Measurements from ENCODE around the gene KRT75.
"Not testable (repeated sequence)": the region's sequence is repeated elsewhere in the genome, so short reads cannot be mapped to it uniquely, and the experiment has no call there.

KRT75 gene

DNA sequence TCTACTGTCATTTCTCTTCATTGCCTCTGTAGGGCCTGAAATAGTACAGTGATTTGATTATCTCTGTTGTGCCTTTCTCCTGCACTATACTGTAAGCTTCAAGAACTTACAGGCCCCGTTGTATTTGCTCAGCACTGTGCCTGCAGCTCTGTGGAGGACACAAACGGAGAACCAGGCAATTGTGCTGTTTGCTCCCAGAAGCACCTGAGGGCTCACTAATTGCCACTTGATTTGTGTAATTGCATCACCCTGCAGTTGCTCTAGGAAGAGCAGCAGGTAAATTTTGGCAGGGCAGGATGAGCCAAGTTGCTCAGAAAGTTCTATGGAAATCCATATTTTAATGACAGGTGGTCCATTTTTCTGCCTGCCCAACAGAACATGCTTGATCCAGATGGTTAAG is 16.4 kb downstream of the KRT75 start:
- DNase-seq = no peak

DNA sequence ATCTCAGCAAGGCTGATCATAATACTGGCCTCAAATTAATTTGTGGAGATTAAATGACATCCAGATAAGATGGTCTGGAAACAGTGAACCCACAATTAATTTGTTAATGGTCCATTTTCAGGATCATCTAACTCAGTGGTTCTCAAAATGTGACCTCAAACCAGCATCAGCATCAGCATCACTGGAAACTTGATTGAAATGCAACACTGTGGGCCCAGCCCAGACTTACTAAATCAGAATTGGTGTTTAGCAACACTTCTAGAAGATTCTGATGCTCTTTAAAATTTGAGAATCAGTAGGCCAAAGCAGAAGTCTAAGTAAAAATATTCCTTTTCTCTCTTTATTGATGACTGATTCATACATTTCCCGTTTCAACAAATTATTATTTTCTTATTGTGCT is 17.4 kb downstream of the KRT75 start:
- DNase-seq = no peak

DNA sequence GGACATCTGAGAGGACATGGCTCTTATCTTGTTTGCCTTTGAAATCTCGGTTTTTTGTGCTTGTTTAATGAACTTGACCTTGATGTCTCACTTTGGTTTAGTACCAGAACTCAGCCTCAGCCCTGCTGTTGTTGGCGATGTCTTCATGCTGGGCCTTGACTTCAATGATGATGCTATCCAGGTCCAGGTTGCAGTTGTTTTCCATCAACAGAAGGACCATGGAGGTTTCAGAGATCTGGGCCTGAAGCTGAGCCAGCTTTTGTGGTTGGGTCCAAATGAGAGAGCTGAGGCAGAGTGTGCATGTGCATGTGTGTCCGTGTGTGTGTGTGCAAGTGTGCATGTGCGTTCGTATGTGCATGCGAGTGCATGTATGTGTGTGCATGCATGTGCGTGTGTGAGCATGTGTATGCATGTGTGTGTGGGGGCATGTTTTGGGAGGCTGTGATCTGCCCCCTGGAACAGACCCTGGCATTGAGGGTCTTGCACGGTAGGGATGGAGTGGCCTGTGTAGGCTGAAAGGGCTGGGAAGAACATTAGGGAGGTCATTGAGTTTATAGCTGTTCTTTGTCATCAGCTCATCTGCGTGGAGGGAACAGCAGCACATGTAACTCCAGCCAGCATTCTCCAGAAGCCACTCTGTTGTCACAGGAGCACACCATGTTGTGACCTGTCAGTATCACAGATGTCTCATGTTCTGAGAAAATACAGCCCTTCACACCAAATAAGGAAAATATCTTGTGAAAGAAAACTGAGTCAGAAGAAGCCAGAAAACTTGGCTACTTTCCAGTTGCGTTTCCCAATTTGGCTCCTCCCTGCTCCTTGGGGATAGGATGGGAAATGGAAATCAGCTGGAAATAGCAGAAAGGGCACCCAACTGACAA is 18.1 kb downstream of the KRT75 start:
- DNase-seq = no peak

DNA sequence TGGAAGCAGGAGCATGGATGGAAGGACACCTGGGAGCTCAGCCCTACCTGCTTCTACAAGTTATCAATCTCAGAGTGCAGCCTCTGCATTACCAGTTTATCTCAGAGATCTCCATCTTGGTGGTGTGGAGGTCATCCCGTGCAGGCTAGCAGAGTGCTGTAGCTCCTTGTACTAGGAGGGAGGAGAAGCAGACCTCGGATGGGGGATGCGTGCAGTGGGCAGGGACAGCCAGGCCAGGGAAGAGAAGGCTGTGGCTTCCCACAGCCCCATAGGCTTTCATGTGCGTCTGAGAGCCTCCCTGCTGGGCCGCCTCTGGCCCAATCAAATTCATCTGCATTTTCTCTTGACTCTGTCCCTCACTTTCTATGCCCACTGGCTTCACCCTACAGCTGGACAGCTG is 19.2 kb downstream of the KRT75 start:
- no peak for DNase-seq

DNA sequence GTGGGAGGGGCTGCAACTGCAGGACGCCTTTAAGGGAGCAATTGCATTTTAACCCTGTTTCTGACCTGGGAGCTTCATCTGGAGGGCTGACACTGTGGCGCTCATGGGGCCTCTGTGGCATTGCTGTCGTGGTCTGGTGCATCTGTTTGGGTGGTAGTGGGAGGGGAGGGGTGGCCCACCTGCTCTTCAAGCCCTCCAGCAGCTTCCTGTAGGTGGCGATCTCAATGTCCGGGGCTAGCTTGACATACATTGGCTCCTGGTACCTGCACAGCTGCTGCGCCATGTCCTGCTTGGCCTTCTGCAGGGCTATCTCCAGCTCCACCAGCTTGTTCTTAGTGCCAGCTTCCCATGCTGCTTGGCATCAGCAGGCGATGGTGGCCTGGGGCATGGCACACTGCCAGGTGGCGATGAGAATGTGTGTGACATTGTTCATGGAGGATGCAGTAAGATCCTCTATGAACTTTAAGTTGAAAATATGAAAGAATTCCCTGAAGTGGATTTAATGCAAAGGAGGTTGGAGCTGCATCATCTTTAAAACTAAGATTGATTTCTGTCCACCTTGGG is 20.3 kb downstream of the KRT75 start:
- no peak for DNase-seq

DNA sequence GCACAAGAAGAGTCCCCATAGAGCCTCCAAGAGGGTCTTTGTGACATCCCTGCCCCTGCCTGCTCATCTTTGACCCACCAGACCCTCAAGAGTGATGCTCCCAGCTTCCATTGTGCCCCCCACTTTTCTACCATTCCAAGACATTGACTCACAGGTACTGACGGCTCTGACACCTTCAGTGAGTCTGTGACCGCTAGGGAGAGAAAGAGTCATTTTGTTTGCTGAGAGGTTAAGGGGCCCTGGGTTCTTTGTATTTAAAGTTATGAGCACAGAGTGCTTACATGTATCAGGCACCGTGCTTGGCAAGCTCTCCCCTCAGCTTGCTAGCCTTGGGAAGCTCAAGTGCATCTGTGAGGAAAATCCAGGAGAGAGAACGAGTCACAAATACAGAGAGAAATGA is 21.0 kb downstream of the KRT75 start:
- DNase-seq = no peak

DNA sequence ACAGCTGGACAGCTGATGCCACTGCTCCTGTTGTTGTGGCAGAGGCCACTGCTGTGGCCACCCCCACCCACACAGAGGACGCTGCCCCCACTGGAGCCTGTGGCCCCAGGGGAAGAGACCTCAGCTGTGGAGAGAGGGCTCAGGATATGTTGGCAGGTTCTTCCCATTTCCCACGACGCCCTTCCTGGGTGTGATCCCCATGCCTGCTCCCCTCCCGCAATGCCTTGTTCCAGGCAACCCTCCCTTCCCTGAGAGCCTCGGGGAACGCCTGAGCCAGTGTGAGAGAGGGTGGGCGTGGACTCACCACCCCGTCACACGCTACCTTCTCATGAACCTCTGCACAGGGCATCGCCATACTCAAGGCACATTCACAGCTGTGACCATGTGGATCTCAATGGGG is 22.4 kb downstream of the KRT75 start:
- DNase-seq = no peak

DNA sequence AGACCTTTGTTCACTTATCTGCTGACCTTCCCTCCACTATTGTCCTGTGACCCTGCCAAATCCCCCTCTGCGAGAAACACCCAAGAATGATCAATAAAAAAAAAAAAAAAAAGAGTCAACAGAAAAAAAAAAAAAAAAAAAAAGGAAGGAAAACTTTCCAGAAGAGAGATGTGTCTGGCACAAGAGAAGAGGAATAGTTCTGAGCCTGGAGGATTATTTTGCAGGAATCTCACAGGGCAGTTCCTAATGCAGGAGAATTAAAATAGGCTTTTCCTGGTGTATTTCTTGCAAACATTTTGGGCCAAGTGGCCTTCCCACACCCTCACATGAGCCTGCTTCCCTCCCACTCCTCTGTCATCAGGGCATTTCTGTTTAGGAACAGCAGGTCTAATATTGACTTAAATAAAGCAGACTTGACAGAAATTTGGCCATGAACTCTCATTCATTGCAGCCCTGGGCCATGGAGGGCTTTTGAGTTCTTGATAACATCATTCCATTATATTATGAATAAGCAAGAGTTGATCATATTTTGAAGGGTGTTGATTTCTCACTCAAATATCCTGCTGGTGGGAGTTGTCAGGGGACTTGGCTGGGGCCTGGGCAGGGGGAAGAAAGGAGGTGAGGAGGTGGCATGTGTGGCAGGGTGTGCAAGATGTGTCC is 23.5 kb downstream of the KRT75 start:
- not testable (repeated sequence) for DNase-seq

DNA sequence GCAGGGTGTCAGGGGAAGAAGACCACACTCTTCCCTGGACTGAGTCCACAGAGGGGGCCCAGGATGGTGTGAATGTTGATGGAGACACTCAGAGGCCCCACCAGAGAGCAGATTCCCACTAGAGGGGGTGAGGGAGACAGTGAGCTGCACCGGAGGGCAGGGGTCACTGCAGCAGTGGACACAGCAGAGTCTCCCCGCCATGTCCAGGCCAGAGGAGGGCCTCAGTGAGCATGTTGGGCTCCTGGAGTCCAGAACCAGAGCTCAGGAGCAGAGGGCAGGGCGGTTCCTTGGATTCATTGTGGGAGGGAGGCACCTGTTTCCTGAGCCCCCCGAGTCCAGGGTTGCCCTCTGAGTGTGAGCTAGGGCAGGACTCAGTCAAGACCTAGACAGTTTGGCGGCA is 26.3 kb downstream of the KRT75 start:
- DNase-seq = no peak

DNA sequence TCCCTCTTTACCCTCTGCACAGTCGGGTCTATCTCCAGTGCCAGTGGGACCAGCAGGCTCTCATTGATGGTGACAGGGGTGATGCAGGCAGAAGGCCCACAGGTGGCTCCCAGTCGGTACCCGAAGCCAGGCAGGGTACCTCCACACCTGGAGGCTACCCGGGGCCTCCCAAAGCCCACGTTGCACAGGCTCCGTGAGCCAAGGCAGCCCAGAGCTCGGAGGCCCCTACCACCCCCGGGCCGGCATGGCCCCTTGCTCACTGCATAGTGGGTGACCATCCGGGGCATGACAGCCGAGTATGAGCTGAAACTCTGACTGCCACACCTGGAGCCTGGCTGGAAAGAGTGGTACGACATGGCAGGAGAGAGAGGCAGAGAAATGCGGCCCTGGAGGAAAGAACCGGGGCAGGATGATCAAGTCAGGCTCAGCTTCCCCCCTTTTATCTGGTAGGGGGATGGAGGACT is 28.2 kb downstream of the KRT75 start, which contains the start of gene KRT82:
KRT82 (minus strand) TSS at position 414 of the 464 bp plus-strand sequence; CDS start at position 356, 58 bp downstream.
- no peak for DNase-seq

DNA sequence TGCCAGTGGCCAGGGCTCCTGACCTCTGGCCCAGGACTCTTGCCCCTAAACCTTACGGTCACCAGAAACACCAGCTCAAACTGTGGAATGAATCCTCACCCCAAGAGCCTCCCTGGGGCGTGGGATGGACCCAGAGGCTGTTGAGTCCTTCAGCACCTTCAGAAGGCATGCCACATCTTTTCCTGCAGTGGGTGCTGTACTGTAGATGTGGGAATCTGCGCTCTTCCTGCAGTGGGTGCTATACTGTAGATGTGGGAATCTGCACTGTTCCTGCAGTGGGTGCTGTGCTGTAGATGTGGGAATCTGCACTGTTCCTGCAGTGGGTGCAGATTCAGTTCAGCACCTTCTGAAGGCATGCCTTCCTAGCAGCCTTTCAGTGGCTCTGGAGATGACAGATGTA is 29.2 kb downstream of the KRT75 start:
- DNase-seq = no peak

DNA sequence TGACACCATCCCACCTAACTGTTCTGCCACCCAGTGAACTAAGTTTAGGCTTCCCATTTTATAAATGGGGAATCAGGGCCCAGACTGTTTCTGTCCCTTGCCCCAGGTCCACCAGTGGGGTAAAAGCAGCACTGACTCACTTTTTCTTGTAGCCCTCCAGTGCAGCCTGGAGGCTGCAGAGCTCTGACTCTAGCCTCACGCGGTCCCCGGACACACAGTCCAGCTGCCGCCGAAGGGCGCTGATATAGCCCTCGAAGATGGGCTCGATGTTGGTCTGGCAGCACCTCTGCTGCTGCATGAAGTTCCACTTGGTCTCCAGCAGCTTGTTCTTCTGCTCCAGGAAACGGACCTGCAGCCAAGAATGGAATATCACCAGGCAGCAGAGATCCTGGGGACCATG is 30.6 kb downstream of the KRT75 start:
- DNase-seq = no peak

DNA sequence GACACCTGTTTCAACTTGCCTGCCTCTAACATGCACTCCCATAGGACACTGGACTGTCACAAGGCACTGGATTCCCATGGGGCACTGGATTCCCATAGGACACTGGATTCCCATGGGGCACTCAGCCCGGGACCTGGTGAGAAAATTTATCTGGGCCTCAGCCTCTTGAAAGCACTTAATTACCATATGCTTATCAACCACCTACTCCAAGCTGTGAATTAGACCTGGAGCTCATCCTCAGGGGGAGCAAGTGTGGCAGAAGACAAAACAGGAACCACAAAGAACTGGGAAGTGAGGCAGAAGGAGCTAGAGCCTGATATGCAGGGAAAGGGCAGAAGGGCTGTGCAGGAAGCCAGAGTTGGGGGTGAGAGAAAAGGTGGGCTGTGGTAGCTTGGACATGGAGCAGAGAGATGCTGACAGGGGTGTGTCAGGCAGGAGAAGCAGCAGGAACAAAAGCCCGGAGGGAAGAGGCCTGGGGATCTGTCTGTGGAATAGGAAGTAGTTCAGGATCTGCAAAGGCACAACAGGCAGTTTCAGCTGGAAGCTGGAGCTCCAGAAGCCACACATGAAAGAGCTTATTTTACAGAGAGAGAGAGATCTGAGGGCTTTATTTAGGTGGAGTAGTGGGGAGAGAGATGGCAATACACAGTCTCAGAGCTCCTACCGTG is 31.2 kb downstream of the KRT75 start:
- DNase-seq = no peak

DNA sequence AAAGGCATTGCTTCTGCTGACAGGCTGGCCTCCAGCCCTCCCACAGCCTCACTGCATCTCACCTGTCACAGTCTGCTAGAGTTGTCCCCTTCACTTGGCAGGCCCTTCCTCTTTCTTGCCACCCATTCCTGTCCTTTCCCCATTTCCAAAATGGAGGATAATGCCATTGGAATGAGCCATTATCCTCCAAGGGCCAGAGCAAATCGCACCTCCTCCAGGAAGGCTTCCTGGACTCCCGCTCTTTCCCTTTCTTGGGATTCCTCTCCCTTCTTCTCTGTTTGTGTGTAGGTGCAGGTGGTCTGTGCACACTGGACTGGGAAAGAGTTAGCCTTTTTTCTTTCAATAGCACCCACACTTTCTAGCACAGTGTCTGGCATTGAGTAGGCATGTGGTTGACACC is 31.8 kb downstream of the KRT75 start:
- no peak for DNase-seq

DNA sequence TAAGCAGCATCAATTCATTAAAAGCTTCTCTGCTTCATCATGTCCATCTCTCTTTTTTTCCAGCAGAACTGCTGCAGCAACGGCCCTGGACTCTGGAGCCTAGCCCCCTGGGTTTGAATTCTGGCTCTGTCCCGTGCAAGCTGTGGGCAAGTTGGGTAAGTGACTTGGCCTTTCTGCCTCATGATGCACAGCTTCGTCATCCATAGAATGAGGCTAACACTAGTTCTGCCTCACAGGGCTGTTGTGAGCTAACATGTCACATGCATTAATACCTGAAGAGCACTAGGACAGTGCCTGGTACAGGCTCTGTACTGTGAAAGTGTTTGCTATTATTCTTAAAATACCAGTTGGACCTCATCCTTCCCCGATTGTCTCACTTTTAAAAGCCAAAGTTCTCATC is 32.2 kb downstream of the KRT75 start:
- DNase-seq = no peak

DNA sequence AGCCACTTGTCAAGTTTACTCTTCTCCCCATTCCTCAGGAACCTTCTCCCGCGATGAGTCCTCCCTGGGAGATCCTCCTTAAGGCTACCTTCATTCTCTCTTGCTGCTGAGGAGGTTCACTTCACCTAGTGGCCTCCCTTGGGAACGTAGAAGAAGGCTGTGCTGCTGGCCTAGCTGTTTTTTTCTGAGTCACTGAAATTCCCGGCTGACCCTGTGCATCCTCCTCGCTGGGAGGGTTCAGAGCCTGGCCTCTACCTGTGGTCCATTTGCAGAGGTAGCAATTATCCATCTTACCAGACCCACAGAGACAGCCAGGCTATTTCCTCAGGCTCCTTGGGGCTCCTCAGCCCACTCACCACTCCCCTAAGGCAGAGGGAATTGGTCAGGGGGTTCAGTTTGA is 32.6 kb downstream of the KRT75 start:
- no peak for DNase-seq

DNA sequence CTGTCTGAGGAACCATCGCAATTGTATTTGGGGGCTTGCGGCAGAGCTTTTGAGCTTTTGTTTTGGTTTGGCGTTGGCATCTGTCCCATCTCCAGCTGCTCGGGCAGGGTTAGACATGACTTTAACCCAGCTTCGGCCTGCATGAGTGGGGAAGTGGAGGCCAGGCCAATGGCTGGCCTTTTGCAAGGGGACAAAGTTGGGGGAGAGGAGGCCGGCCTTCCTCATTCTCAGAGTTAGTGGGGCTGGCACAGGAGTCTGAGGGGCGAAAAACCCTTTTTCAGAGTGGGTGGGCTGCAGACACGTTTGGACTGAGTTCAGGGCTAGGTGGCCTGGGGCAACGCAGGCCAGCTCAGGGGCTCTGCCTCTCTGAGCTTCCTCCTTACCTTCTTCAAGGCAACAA is 33.3 kb downstream of the KRT75 start:
- no peak for DNase-seq

DNA sequence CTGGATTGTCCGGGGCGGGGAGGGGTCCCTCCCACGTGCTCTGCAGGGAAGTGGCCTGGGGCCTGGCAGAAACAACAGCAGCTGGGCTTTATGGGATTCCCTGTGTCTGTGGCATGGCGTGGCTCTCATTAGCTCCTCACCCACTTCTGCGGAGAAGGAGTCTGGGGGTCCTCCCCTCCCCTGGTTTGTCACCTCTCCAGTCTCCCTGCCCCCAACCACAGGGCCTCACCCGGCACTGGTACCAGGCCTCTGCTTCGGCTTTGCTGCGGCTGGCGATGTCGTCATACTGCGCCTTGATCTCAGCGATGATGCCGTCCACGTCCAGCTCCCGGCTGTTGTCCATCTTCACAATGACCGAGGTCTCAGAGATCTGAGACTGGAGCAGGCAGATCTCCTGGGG is 34.4 kb downstream of the KRT75 start:
- DNase-seq = no peak

DNA sequence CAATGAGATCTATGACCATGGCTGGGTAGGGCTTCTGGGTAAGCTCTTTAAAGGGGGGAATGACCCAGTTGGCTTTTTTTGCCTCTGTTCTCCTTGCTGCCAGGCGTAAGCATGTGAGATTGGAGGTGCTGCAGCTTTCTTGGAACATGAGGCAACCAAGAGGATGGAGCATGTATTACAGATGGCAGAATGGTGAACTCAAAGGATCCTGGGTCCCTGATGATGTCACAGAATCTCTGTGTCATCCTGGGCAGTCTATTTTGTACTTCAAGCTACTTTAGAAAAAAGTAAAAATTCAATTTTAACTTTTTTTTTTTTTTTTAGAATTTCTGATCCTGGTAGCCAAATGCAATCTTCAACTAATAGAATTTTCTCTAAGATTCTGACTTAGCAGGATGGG is 36.0 kb downstream of the KRT75 start:
- no peak for DNase-seq

DNA sequence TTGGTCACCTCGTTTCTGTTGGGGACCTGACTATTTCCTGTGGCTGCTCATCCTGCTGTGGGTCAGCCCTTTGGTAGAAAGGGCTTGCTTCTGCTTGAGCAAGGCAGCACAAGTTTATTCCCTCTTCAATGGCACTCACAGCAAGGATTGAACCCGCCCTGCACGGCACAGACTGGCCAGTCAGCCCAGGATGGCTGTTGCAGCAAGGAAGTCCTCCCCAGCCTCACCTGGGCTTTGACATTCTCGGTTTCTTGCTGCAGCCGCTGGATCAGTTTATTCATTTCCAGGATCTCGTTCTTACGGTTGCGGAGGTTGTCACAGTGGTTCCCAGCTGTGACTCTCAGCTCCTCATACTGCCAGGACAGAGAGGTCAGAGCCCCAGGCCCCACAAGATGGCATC is 37.5 kb downstream of the KRT75 start:
- no peak for DNase-seq

DNA sequence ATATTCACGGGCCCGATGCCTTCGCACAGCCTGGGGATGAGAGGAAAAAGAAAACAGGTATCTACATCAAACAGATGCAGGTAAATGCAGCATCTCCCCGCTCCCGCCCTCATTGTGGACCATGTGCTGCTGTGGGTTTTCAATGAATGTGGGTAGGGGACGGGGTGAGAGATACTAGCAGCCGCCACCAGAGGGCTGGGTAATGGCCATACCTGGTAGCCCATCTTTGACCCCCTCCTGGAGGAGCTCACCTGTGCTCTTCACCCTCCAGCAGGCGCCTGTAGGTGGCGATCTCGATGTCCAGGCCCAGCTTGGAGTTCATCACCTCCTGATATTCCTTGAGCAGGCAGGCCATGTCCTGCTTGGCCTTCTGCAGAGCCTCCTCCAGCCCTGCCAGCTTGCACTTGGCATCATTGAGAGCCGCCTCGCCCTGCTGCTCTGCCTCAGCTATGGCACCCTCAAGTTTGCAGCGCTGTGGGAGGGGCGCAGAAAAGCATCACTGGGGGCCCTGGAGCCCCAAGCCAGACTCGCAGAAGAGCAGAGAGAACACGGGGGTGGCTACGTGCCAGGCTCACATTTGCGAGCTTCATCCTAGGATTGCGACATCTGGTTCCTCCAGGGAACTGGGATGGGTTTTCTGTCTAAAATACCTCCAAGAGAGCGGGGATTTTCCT is 38.3 kb downstream of the KRT75 start:
- no peak for DNase-seq

Measured in anterior cingulate cortex (tissue), 58 donors.